ENCODE measurements around the gene DBNDD1. TPM values are rescaled to one million over a fixed set of nuclear protein-coding genes. Genes with fewer than 3 reads are reported as not detected.

The DBNDD1 gene
- total and polyA plus RNA-seq, 3 donors from 2014 or later, result 2.3 to 5.1 (median 4.7) TPM

DNA sequence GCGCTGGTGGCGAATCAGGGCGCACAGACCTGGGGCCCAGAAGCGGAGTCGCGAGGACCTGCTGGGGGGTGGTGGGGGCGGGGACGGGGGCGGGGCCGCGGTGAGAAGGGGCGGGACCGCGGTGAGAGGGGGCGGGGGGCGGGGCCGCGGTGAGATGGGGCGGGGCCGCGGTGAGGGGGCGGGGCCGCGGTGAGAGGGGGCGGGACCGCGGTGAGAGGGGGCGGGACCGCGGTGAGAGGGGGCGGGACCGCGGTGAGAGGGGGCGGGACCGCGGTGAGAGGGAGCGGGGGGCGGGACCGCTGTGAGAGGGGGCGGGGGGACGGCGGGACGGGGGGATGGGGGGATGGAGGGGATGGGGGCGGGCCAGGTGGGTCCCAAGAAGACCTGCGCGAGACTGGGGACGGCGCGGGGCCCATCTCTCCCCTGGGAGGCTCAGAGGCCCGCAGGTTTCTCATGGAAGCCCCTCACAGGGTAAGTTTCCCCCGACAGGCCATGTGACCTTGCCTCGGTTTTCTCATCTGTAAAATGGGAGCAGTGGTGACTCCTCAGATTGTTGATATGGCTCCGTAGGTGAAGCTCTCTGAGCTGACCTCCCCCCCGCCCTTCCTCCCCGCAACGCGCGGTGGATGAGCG is 28.6 kb upstream of the DBNDD1 start:
- WGBS, 2 donors, result 19 to 24% methylated on average over 14 to 19 of the region's 59 CpGs
- H3K4me1 ChIP-seq, result peaks cover 14% of the 10 kb centered on the region
- H3K4me3 ChIP-seq, result peak overlapping the region; percentile 51 to 65
- TF ChIP-seq CTCF (IDR thresholded peaks at IDR 0.05) (no peak), POLR2A (IDR thresholded peaks at IDR 0.05) (no peak)
- H3K27me3 ChIP-seq, result no peaks in the 10 kb centered on the region
- peak overlapping the region; percentile 87 to 89 for H3K27ac ChIP-seq
- no peaks in the 10 kb centered on the region for H3K9me3 ChIP-seq
- H3K36me3 ChIP-seq (ENCODE audit: low read depth, missing control alignments), result no peaks in the 10 kb centered on the region
- DNase-seq, result no peak
- intact Hi-C loops (cut with DNase I; ENCODE audit: low total_unique reads), result no loop called here

DNA sequence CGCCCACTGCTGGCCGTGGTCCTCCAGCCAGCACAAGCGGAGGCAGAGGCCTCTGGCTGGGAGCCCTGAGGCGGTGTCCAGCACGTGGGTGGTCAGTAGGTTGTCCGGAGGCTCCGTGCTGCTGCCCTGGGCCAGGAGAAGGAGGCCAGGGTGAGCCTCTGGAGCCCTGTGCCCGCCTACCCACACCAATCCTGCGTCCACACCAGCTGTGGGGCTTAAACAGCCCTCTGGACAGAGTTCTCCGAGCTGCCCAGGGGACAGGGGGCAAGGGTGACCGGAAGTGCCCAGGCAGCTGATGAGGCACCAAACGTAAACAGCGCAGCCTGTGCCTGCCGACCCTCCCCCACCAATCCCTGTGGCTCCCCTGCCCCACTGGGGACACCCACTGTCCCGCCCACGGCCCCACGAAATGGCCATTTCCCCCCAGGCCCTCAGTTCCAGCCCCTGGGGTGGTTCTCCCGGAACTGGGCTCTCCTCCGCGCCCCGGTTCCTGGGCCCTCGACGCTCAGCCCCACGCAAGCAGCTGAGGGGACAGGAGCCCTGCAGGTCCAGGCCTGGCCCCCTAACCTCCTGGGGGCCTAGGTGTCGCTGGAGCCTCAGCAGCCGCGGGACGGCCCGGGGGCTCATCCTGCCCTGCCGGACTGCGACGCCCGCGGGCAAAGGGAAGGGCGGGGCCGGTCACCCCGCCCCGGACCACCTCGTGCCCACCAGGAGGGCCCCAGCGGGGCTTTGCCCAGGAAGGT is 27.9 kb upstream of the DBNDD1 start:
- intact Hi-C loops (cut with DNase I; ENCODE audit: low total_unique reads), result no loop called here
- TF ChIP-seq CTCF (IDR thresholded peaks at IDR 0.05) (no peak), POLR2A (IDR thresholded peaks at IDR 0.05) (no peak)
- Histone ChIP-seq H3K27ac (peak overlapping the region; percentile 87 to 89), H3K36me3 (ENCODE audit: low read depth, missing control alignments) (no peaks in the 10 kb centered on the region), H3K4me1 (peaks cover 14% of the 10 kb centered on the region), H3K27me3 (no peaks in the 10 kb centered on the region), H3K4me3 (peak overlapping the region; percentile 51 to 65), H3K9me3 (no peaks in the 10 kb centered on the region)
- 0% methylated on average over 9 to 40 of the region's 40 CpGs for WGBS, 2 donors
- DNase-seq, result peak; percentile 95

GRCh38 chr16:90046122-90046970 is 27.1 kb upstream of the DBNDD1 start:
- TF ChIP-seq CTCF (IDR thresholded peaks at IDR 0.05), result no peak
- peak overlapping the region; percentile 51 to 65 for H3K4me3 ChIP-seq
- WGBS, 2 donors, result 34 to 46% methylated on average over 13 to 23 of the region's 23 CpGs
- no peaks in the 10 kb centered on the region for H3K36me3 ChIP-seq (ENCODE audit: low read depth, missing control alignments)
- no peaks in the 10 kb centered on the region for H3K9me3 ChIP-seq
- peaks cover 14% of the 10 kb centered on the region for H3K4me1 ChIP-seq
- peak overlapping the region; percentile 87 to 89 for H3K27ac ChIP-seq
- intact Hi-C loops (cut with DNase I; ENCODE audit: low total_unique reads), result no loop called here
- no peak for DNase-seq
- no peaks in the 10 kb centered on the region for H3K27me3 ChIP-seq

- peaks cover 14% of the 10 kb centered on the region for H3K4me1 ChIP-seq
- no peak for TF ChIP-seq CTCF (IDR thresholded peaks at IDR 0.05)
- no peak for TF ChIP-seq POLR2A (IDR thresholded peaks at IDR 0.05)
- intact Hi-C loops (cut with DNase I; ENCODE audit: low total_unique reads), result no loop called here
- 89 to 100% methylated on average over 5 to 7 of the region's 7 CpGs for WGBS, 2 donors
- H3K27ac ChIP-seq, result no peak overlapping the region
- H3K27me3 ChIP-seq, result no peaks in the 10 kb centered on the region
- H3K36me3 ChIP-seq (ENCODE audit: low read depth, missing control alignments), result no peaks in the 10 kb centered on the region
- H3K9me3 ChIP-seq, result no peaks in the 10 kb centered on the region
- H3K4me3 ChIP-seq, result no peak overlapping the region
- DNase-seq, result no peak
Observed at GRCh38 chr16:90044111-90044551, 24.9 kb upstream of the DBNDD1 start.
